ENCODE results near the gene NME9.

The NME9 gene

DNA sequence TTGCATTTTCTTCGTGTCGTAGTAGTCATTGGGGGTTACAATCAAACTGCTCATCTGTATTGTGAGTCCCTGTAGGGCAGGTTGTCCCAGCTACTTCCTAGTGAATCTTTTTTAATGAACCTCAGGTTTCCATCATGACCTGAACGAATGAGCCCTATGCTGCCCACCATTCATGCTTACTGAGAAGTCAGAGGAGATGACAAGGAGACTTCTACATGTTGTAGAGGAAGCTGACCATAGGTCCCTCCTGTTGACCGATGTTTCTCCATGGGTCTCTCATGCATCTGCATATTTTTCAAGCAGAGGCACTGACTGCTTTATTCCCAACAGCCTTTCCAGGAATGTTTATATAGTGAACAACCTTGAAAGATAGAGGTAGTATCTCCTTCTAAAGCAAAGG, 5.0 kb upstream of the NME9 start:
- DNase-seq (ENCODE audit: low read depth in 2 of 2): no peak

DNA sequence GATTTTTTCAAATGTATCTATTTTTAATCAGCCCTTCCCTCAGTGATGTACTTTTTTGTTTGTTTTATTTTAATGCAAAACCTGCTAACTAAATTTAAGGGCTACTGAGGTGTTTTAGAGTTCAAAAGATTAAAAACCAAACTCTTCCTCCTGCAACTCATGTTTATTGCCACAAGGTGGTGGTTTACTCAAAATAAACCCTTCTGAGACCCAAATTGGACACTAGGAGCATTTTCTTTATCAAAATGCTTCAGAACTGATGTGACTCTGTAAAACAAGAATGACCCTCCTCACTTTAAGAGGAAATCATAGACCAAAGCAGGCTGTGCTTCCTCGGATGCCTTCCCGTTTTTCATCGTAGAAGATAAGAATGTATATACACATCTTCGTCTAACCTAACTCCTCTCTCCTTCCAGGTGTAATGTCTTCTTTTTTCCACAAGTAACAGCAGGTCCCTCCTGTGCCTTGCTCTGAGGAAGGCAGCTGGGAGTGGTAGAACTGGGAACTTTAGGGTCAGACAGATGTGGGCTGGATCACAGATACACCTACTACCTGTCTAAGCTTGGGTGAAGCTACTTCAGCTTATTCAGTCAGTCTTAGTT, 2.9 kb upstream of the NME9 start:
- DNase-seq (ENCODE audit: low read depth in 2 of 2): no peak

GRCh38 chr3:138331143-138331894, 1.7 kb upstream of the NME9 start:
- no peak for DNase-seq (ENCODE audit: low read depth in 2 of 2)

GRCh38 chr3:138329984-138330293, 288 bp upstream of the NME9 start:
- DNase-seq (ENCODE audit: low read depth in 2 of 2): no peak

DNA sequence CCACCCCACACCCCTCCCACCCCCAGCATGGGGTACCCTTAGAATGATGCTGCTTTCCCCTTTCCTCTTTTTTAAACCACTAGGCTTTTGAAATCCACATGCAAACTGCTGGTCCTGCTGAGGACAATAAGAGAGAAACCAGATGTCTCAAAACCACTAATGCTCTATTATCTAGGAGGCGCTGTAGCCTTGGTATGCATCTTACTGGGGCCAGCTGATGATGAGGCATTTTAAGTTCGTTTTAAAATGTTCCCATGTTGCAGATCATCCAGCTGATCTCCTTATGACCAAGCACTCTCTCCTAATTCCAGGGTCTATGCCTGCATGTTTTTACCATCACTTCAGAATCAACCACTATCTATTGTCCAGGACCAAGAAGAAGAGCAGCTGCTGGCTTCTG, 1.3 kb downstream of the NME9 start:
- no peak for DNase-seq (ENCODE audit: low read depth in 2 of 2)

- DNase-seq (ENCODE audit: low read depth in 2 of 2): no peak
These were observed 1.8 kb downstream of the NME9 start for GRCh38 chr3:138327831-138328230.

GRCh38 chr3:138326866-138327595, 2.6 kb downstream of the NME9 start:
- DNase-seq (ENCODE audit: low read depth in 2 of 2): no peak

DNA sequence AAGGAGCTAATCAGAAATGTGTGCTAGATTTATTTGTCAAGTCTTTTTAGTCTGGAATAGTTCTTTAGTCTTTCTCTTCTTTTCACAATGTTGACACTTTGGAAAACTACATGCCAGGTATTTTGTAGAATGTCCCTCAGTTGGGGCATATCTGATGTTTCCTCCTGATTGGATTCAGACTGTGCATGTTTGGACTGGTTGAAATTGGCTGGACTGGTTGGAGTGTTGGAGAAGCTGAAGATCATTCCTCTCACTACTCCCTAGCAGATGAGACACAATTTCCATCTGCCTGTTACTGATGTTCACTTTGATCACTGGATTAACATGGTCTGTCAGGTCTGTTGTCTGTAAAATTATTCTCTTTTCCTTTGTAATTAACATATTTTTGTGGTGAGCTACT, 3.7 kb downstream of the NME9 start:
- DNase-seq (ENCODE audit: low read depth in 2 of 2): no peak

DNA sequence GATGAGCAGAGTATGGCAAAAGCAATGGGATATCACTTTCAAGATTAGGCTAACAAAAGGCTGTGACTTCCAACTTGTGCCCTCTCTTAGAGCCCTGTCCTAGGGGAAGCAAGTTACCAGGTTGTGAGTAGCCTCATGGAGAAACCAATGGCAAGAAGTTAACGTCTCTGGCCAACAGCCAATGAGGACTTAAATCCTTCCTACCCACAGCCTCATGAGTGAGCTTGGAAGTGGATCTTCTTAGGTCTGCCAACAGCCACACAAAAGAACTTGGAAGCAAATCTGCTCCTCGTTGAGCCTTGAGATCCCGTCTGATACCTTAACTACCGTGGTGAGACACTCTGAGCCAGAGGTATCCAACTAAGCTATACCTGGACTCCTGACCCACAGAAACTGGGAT, 5.7 kb downstream of the NME9 start:
- DNase-seq (ENCODE audit: low read depth in 2 of 2): no peak

DNA sequence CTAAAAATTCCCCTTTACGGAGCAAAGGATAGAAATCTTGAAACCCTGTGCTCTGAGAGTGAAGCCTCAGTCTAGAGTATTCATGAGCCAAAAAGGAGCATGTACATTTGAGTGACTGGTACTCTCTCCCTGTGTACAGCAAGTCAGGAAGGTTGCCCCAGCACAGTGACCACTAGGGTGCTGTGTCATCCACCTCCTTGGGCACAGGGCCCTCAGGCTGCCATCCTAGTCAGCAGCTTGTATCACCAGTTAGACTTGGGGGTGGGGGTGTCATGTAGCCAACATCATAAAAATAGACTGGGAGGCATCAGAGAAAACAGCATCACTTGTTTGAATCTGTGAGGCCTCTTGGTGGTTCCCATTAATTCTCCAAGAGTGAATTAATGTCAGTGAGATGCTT, 12.0 kb downstream of the NME9 start:
- no peak for DNase-seq (ENCODE audit: low read depth in 2 of 2)

DNA sequence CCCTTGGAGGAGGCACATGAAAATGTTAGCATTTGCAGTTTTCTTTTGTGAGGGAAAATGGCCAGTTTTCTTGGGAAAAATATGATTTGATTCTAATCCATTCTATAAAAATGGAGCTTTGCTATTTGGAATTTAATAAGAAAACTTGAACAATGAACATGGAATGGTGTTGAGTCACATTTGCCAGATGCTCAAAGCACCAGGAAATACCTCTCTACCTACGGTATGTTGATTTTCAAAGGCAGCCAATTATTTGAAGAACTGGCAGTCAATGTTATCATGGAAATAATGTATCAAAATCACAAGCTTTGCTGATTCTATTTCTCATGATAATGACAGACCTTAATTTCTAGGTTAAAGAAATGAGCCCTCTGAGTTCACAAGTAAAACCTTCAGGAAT, 14.9 kb downstream of the NME9 start:
- no peak for DNase-seq (ENCODE audit: low read depth in 2 of 2)

DNA sequence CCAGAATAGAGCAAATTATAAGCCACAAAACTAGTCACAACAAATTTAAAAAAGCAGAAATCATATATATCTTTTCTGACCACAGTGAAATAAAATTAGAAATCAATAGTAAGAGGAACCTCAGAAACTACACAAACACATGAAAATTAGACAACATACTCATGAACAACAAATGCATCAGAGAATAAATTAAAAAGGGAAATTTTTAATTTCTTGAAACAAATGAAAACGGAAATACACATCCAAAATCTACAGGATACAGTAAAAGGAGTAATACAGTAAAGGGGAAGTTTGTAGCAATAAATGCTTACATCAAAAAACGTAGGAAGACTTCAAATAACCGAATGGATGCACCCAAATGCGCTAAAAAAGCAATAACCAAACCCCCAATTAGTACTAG, 19.2 kb downstream of the NME9 start:
- DNase-seq (ENCODE audit: low read depth in 2 of 2): no peak

GRCh38 chr3:138308783-138309182, 20.9 kb downstream of the NME9 start:
- no peak for DNase-seq (ENCODE audit: low read depth in 2 of 2)

- no peak for DNase-seq (ENCODE audit: low read depth in 2 of 2)
These were observed 21.8 kb downstream of the NME9 start for GRCh38 chr3:138307899-138308298.

DNA sequence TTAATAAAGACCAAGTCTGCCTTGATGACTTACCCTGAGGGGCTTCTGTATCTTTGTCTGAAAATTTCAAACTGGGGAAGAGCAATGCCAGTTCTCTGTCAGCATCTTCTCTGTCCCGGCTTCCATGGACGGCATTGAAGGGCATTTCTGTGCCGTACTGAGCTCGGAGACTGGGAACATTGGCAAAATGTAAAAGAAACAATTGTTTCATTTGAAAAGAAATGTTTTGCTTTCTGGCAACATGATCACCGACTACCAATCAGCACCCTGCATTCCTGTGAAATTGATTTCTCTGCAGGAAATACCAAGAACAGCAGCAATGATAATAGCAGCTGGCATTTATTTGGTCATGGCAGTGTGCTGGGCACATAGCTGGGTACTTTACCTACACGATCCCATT, 26.2 kb downstream of the NME9 start:
- no peak for DNase-seq (ENCODE audit: low read depth in 2 of 2)

DNA sequence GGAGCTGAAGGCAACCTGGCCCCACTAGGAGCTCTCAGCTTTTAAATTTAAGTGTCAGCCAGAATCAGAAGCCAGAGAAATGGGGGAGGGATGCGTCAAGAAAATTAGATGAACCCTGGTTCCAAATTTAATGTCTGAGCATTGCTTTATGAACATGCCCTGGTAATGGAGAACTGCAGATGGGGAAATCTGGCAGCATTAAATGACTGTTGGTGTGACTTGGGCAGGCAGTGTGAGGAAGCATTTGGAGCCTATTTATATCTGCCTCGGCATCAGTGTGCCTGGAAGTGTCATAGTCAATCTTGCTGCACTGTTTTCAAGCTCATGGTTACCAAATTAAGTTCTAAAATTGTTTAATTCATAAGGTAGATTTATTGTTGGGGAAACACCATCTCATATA, 29.0 kb downstream of the NME9 start:
- DNase-seq (ENCODE audit: low read depth in 2 of 2): no peak

DNA sequence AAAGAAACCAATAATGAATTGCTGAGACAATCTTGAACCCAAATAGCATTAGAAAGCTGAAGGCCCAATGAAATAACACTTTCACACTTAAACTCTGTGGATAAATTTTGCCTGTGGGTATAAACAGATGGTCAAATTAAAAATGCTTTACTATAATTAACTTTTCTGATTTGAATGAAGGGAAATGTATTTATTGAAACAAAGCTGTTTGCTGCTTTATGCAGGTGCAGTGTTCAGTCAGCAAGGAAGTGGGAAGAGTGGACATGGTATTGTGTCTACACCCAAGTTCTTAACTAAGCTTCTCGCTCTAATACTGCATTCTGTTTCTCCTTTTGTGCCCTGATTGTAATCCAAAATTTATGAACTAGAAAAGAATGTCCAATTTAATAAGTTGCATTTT, 31.8 kb downstream of the NME9 start:
- DNase-seq (ENCODE audit: low read depth in 2 of 2): no peak

DNA sequence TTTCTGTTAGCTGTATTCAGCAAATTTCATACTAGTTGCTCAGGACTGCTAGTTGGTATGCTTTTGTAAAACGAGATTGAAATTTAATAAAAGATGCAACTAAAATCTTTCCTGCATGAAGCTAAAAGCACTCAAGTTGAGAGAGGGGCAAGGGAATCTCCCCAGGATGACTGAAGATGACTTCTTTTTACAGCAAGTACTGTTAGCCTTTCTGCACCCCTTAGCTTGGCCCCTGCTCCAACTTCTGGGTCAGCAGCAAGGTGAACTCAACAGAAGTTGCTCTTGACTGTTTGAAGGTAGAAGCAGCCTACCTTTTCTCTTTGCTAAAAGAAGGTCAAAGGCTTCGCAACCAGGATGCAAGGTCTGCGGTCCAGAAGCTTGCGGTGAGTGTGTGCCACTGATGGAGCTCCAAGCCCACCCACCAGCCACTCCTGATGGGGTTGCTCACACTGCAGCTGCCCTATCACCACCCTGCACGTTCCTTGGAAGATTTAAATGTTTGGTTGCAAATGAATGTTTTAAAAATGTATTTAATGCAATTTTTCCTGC, 32.5 kb downstream of the NME9 start:
- no peak for DNase-seq (ENCODE audit: low read depth in 2 of 2)

DNA sequence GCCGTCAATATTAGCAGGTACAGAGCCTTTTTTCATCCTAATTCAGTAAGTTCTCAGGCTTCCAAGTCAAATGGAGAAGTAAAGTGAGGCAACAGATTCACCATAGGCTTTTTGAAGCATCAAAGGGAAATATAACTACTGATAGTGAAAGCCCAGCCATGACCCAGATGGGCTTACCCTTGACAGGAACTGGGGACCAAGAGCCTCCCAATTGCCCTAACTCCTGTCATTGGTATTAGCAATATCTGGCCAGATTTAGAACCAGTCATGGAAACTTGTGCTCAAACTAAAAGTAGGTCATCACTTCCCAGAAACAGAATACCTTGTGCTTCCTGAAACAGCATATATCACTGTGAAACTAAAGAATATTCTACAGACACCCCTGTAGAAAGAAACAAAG, 33.0 kb downstream of the NME9 start:
- no peak for DNase-seq (ENCODE audit: low read depth in 2 of 2)

- no peak for DNase-seq (ENCODE audit: low read depth in 2 of 2)
These were observed 40.0 kb downstream of the NME9 start for GRCh38 chr3:138289701-138290100.

DNA sequence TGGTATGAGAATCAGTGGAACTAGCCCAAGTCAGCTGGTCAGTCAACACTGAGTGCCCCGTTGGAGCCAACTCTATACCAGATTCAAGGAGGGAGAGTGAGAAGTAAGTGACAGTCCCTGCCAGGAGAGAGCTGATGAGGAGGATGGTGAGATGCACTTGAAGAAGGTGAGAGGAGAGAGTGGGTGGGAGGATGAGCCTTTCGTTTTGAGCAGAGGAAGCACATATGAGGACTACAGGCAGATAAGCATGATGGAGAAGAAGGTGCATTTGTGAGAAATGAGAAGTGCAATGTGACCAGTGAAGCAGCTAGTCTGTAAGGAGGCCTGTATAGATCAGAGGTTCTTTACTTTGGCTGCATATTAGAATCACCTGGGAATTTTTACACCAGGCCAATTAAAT, 40.4 kb downstream of the NME9 start:
- DNase-seq (ENCODE audit: low read depth in 2 of 2): no peak

DNA sequence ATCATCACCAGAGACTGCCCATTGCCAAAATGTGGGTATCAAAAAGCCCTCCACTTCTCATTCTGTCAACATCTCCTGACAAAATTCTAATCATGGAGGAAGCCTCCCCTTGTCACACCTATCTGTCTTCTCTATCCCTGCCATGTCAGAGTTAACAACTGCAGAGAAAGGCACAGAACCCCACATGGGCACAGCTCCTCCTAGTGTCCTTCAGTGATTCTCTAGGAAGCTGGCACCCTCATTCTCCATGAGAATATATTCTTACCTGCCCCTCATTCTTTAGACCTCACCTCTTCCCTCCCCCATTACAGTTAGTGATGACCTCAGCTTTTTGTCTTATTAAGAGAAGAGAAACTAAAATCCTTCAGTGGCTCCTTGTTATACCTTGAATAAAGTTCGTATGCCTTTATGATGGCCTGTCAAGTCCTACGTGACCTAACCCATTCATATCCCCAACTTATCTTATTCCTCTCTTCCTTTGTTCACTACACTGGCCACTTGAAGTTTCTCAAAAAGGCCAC, 44.6 kb downstream of the NME9 start:
- no peak for DNase-seq (ENCODE audit: low read depth in 2 of 2)

GRCh38 chr3:138284079-138284478, 45.6 kb downstream of the NME9 start:
- no peak for DNase-seq (ENCODE audit: low read depth in 2 of 2)
